ENCODE results near the gene DLGAP1. TPM values are rescaled to one million over a fixed set of nuclear protein-coding genes. Genes with fewer than 3 reads are reported as not detected.

Gene DLGAP1
- total RNA-seq, 4 donors from 2014 or later: 2.0 to 4.7 (median 2.1) TPM; not detected in 1

DNA sequence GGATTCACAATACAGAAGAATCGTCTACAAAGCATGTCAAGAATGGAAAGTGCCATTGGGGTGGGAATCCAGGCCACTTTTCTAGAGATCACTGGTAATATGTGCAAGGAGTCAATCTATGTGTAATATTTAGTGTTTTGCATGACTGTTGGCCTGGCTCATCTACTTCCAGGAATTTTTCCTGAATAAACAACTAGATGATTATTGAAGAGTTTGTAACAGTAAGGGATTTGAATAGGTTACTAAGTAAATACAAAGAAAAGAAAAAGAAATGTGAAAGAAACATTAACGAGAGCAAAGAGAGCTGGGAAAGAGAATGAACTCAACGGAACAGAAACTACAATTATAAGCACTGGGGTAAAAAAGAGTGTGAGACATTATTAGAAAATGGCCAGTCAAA is 599.1 kb downstream of the DLGAP1 start:
- 86% methylated on average over 3 of the region's 3 CpGs for WGBS
- Histone ChIP-seq H3K4me3 (no peak overlapping the region), H3K36me3 (no peaks in the 10 kb centered on the region), H3K9me3 (no peaks in the 10 kb centered on the region), H3K27me3 (no peaks in the 10 kb centered on the region), H3K27ac (no peak overlapping the region), H3K4me1 (no peaks in the 10 kb centered on the region)
- no peak for DNase-seq (ENCODE audit: low spot score in 2 of 2)
- no peak for TF ChIP-seq EP300 (IDR thresholded peaks at IDR 0.05)

- WGBS: 59% methylated on average over 2 of the region's 2 CpGs
- no peak for DNase-seq (ENCODE audit: low spot score in 2 of 2)
- no peaks in the 10 kb centered on the region for H3K4me1 ChIP-seq
- no peaks in the 10 kb centered on the region for H3K27me3 ChIP-seq
- H3K36me3 ChIP-seq: no peaks in the 10 kb centered on the region
- H3K9me3 ChIP-seq: no peaks in the 10 kb centered on the region
- no peak for TF ChIP-seq POLR2AphosphoS5 (IDR thresholded peaks at IDR 0.05)
- TF ChIP-seq CTCF (IDR thresholded peaks at IDR 0.05): no peak
- no peak for TF ChIP-seq EP300 (IDR thresholded peaks at IDR 0.05)
- TF ChIP-seq POLR2A (IDR thresholded peaks at IDR 0.05): no peak
- no peak overlapping the region for H3K4me3 ChIP-seq
- no peak overlapping the region for H3K27ac ChIP-seq
Observed at GRCh38 chr18:3852321-3852720, 602.8 kb downstream of the DLGAP1 start.

DNA sequence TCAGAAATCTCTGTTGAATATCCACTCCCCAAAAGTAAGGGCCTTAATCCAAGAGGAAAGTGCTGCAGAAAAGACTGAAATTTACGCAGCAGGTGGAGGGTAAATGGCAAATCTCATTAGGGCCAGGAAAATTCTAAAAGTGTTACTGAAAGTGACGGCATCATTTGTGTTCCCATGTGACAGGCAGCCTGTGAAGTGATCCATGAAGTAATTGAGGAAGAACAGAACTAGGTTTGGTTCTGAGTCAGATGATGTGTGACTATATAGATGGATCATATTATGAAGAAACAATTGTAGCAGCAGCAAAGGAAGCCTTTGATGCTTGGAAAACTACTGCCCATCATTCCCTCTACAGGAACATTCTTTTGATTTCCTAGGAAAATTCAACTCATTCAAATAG is 603.9 kb downstream of the DLGAP1 start:
- H3K27me3 ChIP-seq: no peaks in the 10 kb centered on the region
- WGBS: 91% methylated on average over 2 of the region's 2 CpGs
- no peak overlapping the region for H3K27ac ChIP-seq
- TF ChIP-seq POLR2A (IDR thresholded peaks at IDR 0.05): no peak
- no peak for TF ChIP-seq EP300 (IDR thresholded peaks at IDR 0.05)
- TF ChIP-seq POLR2AphosphoS5 (IDR thresholded peaks at IDR 0.05): no peak
- TF ChIP-seq CTCF (IDR thresholded peaks at IDR 0.05): no peak
- H3K36me3 ChIP-seq: no peaks in the 10 kb centered on the region
- H3K4me3 ChIP-seq: no peak overlapping the region
- no peak for DNase-seq (ENCODE audit: low spot score in 2 of 2)
- no peaks in the 10 kb centered on the region for H3K4me1 ChIP-seq
- no peaks in the 10 kb centered on the region for H3K9me3 ChIP-seq

DNA sequence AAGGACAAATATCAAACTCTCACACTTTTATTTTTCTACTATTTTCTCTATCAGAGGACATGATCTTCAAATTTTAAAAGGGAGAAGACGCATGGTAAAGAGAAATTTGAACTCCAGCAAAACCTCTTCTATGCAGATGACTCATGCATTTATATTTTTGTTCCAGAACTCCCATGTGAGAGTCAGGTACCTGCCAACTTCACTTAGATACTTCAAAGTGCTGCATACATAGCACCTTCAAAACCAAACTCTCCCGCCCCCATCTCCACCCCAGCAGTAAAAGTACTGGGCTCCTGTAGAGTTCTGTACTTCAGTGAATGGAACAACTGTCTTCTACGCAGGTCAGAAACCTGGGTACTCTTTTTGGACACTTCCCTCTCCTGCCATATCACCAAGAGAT is 606.8 kb downstream of the DLGAP1 start:
- no peak for DNase-seq (ENCODE audit: low spot score in 2 of 2)
- TF ChIP-seq POLR2A (IDR thresholded peaks at IDR 0.05) (no peak), POLR2AphosphoS5 (IDR thresholded peaks at IDR 0.05) (no peak), CTCF (IDR thresholded peaks at IDR 0.05) (no peak), EP300 (IDR thresholded peaks at IDR 0.05) (no peak)
- Histone ChIP-seq H3K4me1 (no peaks in the 10 kb centered on the region), H3K36me3 (no peaks in the 10 kb centered on the region), H3K4me3 (no peak overlapping the region), H3K9me3 (no peaks in the 10 kb centered on the region), H3K27ac (no peak overlapping the region), H3K27me3 (no peaks in the 10 kb centered on the region)
- 66% methylated on average over 3 of the region's 3 CpGs for WGBS

- no peak for DNase-seq (ENCODE audit: low spot score in 2 of 2)
- Histone ChIP-seq H3K27ac (no peak overlapping the region), H3K4me3 (no peak overlapping the region), H3K27me3 (no peaks in the 10 kb centered on the region), H3K36me3 (no peaks in the 10 kb centered on the region), H3K9me3 (no peaks in the 10 kb centered on the region), H3K4me1 (no peaks in the 10 kb centered on the region)
- TF ChIP-seq CTCF (IDR thresholded peaks at IDR 0.05): no peak
- no peak for TF ChIP-seq POLR2A (IDR thresholded peaks at IDR 0.05)
- TF ChIP-seq POLR2AphosphoS5 (IDR thresholded peaks at IDR 0.05): no peak
- no peak for TF ChIP-seq EP300 (IDR thresholded peaks at IDR 0.05)
- WGBS: 83% methylated on average over 2 of the region's 2 CpGs
Observed at GRCh38 chr18:3845161-3845560, 609.9 kb downstream of the DLGAP1 start.

- 66% methylated on average over 2 of the region's 2 CpGs for WGBS
- no peak for DNase-seq (ENCODE audit: low spot score in 2 of 2)
- H3K36me3 ChIP-seq: no peaks in the 10 kb centered on the region
- H3K4me1 ChIP-seq: no peaks in the 10 kb centered on the region
- H3K9me3 ChIP-seq: no peaks in the 10 kb centered on the region
- no peak overlapping the region for H3K27ac ChIP-seq
- no peaks in the 10 kb centered on the region for H3K27me3 ChIP-seq
- no peak overlapping the region for H3K4me3 ChIP-seq
- no peak for TF ChIP-seq EP300 (IDR thresholded peaks at IDR 0.05)
- no peak for TF ChIP-seq CTCF (IDR thresholded peaks at IDR 0.05)
- no peak for TF ChIP-seq POLR2A (IDR thresholded peaks at IDR 0.05)
- TF ChIP-seq POLR2AphosphoS5 (IDR thresholded peaks at IDR 0.05): no peak
Observed at GRCh38 chr18:3842844-3843243, 612.3 kb downstream of the DLGAP1 start.
